ENCODE data around the gene PTPRD.

PTPRD gene

DNA sequence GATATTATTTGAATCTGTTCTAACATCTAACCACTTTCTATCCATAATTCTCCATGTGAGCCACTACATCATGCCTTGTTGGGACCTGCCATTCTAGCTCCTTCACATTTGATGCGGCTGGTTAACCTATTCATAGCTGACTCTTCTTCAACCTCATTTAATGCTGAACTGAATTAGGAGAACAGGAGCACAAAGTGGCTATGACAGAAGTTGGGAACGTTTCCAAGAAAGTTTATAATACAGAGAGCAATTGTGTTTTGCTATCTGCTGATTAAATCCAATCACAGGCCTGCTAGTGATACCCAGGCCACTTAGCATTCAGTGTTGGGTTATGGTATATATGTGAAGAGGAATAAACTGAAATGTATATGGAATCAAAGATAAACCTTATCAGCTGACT, 440.3 kb downstream of the PTPRD start:
- no peak for DNase-seq (ENCODE audit: low spot score)

- DNase-seq (ENCODE audit: low spot score), result no peak
Measured at GRCh38 chr9:10168241-10168640, 444.6 kb downstream of the PTPRD start.

DNA sequence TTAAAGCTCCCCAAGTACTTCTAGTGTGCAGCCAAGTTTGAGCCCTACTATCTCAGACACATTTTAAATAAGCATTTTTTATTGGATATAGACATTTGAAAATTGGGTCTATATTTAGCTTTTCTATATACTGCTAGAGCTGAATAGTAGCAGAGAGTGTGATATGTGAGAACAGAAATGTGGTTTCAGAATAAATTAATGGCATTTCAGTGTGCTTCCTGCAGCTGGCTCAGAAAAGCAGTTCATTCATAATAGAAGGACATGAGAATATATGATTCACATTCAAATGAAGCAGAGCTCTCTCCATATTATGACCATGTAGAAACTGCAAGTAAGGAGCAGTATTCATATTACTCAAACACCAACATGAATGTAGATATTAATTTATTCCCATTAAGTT, 464.0 kb downstream of the PTPRD start:
- no peak for DNase-seq (ENCODE audit: low spot score)

DNA sequence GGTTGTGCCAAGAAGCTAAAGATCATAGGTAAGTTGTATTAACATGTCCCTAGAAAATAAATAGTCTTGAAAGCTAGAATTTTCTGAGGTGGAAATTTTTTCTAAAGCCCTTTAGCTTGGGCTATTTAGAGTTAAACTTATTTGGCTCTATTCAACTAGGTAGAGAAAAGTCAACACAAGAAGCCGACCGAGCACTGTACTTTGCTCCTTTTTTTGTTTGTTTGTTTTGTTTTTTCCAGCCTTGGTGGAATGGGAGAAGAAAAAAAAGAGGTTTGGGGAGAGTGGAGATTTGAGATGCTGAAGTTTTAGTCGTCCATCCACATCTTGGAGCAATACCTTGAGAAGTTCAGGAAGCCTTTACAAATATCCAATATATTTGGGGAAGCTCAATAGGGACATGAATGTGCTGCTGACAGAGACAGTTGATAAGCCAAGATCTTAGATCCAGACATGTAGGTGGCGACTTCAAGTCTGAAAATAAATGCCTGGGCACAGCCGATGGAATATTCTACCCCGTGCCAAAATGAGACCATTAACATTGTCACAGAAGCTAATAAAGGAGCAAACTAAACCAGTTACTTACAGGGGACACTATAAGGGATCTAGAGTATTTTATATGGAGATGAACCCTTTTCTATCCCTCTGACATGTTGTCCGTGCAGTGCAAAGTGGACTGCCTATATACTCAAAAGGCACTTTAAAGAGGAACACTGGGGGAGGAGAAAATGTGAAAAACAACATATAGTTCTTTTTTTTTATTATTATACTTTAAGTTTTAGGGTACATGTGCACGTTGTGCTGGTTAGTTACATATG, 466.1 kb downstream of the PTPRD start:
- no peak for DNase-seq (ENCODE audit: low spot score)

DNA sequence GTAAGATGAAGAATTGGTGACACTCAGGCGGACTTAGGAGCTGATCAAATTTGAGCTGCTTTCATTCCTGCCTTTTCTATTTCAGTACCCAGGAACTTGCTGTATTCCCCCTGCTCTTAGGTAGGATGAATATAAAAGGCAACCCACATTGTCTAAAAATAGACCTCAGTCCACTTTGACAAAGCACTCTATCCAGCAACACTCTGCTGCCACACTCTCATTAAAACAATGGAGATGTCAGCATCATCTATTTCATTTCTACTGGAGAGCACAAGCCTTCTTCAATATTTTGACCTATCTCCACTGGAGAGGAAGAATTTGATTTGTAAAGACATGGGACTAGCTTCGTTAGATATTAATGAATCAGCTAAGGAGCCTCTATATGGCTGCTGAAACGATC, 468.4 kb downstream of the PTPRD start:
- DNase-seq (ENCODE audit: low spot score), result no peak

GRCh38 chr9:10135553-10135952, 477.2 kb downstream of the PTPRD start:
- no peak for DNase-seq (ENCODE audit: low spot score)

DNA sequence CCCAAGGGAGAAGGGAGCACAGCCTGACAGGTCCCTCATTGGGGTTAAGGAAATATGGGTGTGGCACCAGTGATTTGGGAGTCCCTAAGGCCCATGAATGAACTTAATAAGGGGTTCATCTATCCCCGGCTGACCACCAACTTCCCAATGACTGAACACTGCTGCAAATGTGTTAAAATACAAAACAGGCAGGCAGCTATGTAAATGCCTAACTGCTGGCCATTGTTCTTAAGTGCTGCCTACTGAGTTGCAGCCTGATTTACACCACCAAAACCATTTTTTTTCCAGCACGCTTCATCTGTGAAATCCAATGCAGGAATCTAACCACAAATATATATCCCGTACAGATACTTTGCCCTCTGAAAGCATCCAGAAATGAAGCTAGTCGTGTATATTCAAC, 478.5 kb downstream of the PTPRD start:
- no peak for DNase-seq (ENCODE audit: low spot score)

GRCh38 chr9:10130061-10130675, 482.6 kb downstream of the PTPRD start:
- DNase-seq (ENCODE audit: low spot score), result no peak

DNA sequence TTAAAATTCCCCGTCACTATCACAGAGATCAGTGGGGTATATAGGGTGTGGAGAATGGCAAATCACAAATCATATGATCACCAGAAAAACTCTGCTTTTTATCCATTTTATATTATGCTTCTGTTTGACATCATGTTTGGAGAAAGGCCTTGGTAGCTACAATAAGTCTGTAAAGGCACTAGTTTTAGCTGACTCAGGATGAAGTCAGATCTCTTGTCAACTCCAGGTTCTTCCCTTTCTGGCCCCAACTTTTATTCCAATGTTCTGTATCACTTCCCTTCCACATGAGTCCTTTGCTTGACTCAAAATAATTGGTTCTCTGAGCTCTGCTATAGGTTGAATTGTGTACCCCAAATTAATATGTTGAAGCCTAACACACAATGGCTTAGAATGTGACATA, 484.9 kb downstream of the PTPRD start:
- no peak for DNase-seq (ENCODE audit: low spot score)

DNA sequence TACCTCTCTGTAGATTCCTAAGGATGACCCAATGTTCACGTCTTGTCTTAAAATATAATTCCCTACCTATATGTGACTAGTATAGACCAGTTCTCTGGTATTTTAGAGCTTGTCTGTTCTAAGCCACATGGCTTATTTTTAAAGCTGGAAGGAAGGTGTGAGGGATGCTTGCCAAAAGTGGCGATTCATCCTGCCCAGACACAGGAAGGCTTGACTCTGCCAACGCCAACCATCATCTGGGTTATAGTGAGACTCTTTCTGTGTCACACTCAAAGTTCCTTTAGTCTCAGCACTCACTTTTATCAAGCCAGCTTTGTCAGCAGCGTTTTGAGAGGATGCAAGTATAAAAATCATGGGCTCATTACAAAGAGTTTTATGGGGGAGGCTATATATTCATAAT, 500.0 kb downstream of the PTPRD start:
- DNase-seq (ENCODE audit: low spot score), result no peak

- no peak for DNase-seq (ENCODE audit: low spot score)
Measured at GRCh38 chr9:10112070-10112469, 500.7 kb downstream of the PTPRD start.

- DNase-seq (ENCODE audit: low spot score), result no peak
Measured at GRCh38 chr9:10108815-10109214, 504.0 kb downstream of the PTPRD start.

- DNase-seq (ENCODE audit: low spot score), result no peak
Measured at GRCh38 chr9:10104774-10105173, 508.0 kb downstream of the PTPRD start.

- DNase-seq (ENCODE audit: low spot score), result no peak
Measured at GRCh38 chr9:10095208-10095607, 517.6 kb downstream of the PTPRD start.

- DNase-seq (ENCODE audit: low spot score), result no peak
Measured at GRCh38 chr9:10094563-10094962, 518.2 kb downstream of the PTPRD start.

- DNase-seq (ENCODE audit: low spot score), result no peak
Measured at GRCh38 chr9:10080012-10080411, 532.8 kb downstream of the PTPRD start.

- no peak for DNase-seq (ENCODE audit: low spot score)
Measured at GRCh38 chr9:10079284-10079964, 533.4 kb downstream of the PTPRD start.

- DNase-seq (ENCODE audit: low spot score), result no peak
Measured at GRCh38 chr9:10071579-10071978, 541.2 kb downstream of the PTPRD start.

- DNase-seq (ENCODE audit: low spot score), result no peak
Measured at GRCh38 chr9:10062629-10063395, 550.0 kb downstream of the PTPRD start.

GRCh38 chr9:10059044-10059443, 553.8 kb downstream of the PTPRD start:
- DNase-seq (ENCODE audit: low spot score), result no peak

DNA sequence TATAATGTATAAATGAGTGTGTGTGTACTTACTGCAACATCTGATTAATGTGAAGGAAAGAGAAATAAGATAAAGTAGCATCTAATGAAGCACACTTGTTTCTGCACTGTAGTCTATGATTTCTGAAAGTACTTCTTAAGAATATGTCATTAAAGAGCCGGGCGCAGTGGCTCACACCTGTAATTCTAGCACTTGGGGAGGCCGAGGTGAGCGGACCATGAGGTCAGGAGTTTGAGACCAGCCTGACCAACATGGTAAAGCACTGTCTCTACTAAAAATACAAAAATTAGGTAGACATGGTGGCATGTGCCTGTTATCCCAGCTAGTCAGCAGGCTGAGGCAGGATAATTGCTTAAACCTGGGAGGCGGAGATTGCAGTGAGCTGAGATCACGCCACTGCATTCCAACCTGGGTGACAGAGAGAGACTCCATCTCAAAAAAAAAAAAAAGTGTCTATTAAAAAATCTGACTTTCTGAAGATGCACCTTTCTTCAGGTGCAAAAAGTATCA, 556.9 kb downstream of the PTPRD start:
- no peak for DNase-seq (ENCODE audit: low spot score)

GRCh38 chr9:10054456-10054855, 558.3 kb downstream of the PTPRD start:
- no peak for DNase-seq (ENCODE audit: low spot score)
